ELF-1 (cell line): Measurements from ENCODE around the gene UBE2E3.
"Not testable (repeated sequence)": the region's sequence is repeated elsewhere in the genome, so short reads cannot be mapped to it uniquely, and the experiment has no call there.

Experiments
- DNase-seq: peaks from one replicate; pipeline ENCODE4 v3.0.0-alpha.2; 2016; ENCODE audit warnings: low read depth, low spot score

UBE2E3 gene

GRCh38 chr2:181073896-181074295 is 93.5 kb downstream of the UBE2E3 start:
- DNase-seq = no peak

GRCh38 chr2:181074457-181074856 is 94.1 kb downstream of the UBE2E3 start:
- DNase-seq = no peak

GRCh38 chr2:181076658-181077057 is 96.3 kb downstream of the UBE2E3 start:
- no peak for DNase-seq

DNA sequence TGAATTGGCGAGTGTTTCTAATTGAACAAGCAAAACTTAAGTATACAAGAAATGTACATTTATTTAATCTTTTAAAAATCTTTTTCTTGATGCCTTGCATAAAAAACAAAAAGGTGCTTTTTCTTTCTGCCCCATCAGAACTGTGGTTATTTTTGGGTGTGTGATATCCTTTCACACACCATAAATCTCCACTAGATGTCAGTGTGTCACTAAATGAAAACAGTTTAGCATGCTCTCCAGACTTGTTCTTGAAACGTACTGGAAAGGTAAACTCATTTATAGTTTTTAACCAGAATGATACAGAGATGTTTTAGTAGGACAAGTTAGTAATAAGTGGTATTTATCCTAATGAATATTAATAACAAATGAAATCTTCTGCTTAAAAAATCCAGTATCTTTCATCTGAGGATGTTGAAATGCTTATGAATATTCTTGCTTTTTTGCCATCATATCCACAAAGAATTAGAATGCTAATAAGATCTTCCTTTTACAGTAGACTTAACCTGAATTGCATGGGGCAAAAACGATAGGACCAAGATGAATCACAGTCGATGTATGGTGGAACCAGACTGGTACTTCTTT is 96.8 kb downstream of the UBE2E3 start:
- no peak for DNase-seq

GRCh38 chr2:181083140-181083539 is 102.7 kb downstream of the UBE2E3 start:
- no peak for DNase-seq

GRCh38 chr2:181085734-181086133 is 105.3 kb downstream of the UBE2E3 start:
- DNase-seq = no peak

DNA sequence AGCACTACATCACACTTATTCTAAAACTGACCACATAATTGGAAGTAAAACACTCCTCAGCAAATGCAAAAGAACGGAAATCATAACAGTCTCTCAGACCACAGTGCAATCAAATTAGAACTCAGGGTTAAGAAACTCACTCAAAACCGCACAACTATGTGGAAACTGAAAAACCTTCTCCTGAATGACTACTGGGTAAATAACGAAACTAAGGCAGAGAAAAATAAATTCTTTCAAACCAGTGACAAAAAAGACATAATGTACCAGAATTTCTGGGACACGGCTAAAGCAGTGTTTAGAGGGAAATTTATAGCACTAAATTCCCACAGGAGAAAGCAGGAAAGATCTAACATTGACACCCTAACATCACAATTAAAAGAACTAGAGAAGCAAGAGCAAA is 111.5 kb downstream of the UBE2E3 start:
- not testable (repeated sequence) for DNase-seq

- DNase-seq = no peak
Measured at GRCh38 chr2:181095486-181095885, 115.1 kb downstream of the UBE2E3 start.

- DNase-seq = no peak
Measured at GRCh38 chr2:181103659-181104058, 123.3 kb downstream of the UBE2E3 start.

- DNase-seq = no peak
Measured at GRCh38 chr2:181104512-181105115, 124.2 kb downstream of the UBE2E3 start.

DNA sequence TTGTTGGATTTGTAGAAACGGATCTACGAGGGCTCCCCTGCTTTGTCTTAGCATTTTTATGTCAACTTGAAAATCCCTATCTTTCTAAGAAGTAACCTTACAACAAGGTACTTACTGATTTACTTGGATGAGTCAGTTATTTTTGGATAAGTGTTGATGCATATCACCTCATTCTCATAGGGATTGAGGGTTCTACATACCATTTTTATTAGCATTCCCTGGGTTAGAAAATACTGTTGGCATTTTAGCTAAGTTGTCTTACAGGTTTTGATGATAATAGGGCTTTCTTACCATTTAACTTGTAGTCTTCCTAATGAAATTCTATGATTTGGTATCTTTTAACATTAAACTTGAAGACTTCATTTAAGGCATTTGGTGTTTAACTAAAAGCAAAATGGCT is 125.2 kb downstream of the UBE2E3 start:
- no peak for DNase-seq

- no peak for DNase-seq
Measured at GRCh38 chr2:181106229-181106628, 125.8 kb downstream of the UBE2E3 start.

- DNase-seq = no peak
Measured at GRCh38 chr2:181106789-181107627, 126.6 kb downstream of the UBE2E3 start.

DNA sequence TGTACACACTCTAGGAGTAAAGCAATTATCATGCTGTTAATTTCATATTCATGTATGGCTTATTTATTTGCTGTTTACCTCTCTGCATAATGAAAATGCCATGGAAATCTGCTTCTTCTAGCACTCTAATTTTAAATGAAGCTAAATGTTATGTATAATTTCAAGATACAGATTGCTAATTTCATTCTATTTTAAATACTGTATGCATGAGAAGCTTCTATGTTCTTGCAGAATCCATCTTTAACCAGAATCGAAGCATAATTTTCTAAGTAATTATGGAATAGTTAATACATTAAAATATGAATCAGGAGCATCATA is 127.2 kb downstream of the UBE2E3 start:
- DNase-seq = no peak

GRCh38 chr2:181111059-181111458 is 130.7 kb downstream of the UBE2E3 start:
- no peak for DNase-seq

GRCh38 chr2:181112916-181113315 is 132.5 kb downstream of the UBE2E3 start:
- DNase-seq = no peak
